ENCODE measurements around the gene ZNF48. TPM values are rescaled to one million over a fixed set of nuclear protein-coding genes. Genes with fewer than 3 reads are reported as not detected.
A peak's percentile ranks its signal among the peaks of the same experiment; 100 is the strongest.

The ZNF48 gene
- total RNA-seq, 2 donors from 2014 or later = 6.5 to 6.8 TPM

DNA sequence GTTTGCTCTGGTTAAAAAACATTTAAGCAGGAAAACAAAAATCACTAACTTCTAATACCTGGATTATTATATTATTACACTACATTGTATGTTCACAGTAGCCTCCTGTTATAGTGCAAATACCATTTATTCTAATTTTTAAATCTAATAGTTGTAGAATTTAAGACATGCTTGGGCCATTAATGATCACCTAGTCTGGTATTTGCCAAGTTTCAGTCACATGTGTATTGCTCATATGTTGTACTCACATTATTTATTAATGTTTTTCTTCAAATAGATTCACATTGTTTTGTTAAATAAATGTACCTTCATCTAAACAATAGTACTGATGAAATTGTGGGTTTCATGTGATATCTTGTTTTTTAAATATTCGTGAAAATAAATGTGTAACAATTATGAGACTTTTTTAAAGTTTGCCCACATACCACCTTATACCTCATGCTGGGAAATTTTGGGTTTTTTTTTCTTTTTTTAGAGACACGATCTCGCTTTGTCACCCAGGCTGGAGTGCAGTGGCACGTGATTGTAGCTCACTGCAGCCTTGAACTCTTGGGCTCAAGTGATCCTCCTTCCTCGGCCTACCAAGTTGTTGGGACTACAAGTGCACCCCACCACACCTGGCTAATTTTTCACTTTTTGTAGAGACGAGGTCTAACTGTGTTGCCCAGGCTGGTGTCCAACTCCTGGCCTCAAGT lies 18.0 kb downstream of the ZNF48 start:
- no peak overlapping the region for H3K27ac ChIP-seq
- no peak for TF ChIP-seq CTCF (IDR thresholded peaks at IDR 0.05)
- peaks cover 3% of the 10 kb centered on the region for H3K4me1 ChIP-seq
- no peak overlapping the region for H3K9ac ChIP-seq (ENCODE audit: low read depth in 2 of 2, low read length in 2 of 2)
- no peaks in the 10 kb centered on the region for H3K36me3 ChIP-seq
- H3K4me3 ChIP-seq = no peak overlapping the region
- no peaks in the 10 kb centered on the region for H3K27me3 ChIP-seq
- DNase-seq = no peak
- H3K9me3 ChIP-seq = no peaks in the 10 kb centered on the region
- intact Hi-C loops (cut with DNase I) = loop anchor here (10.0 kb wide), 1 partner anchor 318 kb away; the partner anchor contains the start of genes TBX6 and YPEL3

GRCh38 chr16:30414159-30414558 lies 18.9 kb downstream of the ZNF48 start:
- Histone ChIP-seq H3K9me3 (no peaks in the 10 kb centered on the region), H3K36me3 (no peaks in the 10 kb centered on the region), H3K4me3 (no peak overlapping the region), H3K9ac (ENCODE audit: low read depth in 2 of 2, low read length in 2 of 2) (no peak overlapping the region), H3K27me3 (no peaks in the 10 kb centered on the region), H3K27ac (no peak overlapping the region), H3K4me1 (peaks cover 3% of the 10 kb centered on the region)
- intact Hi-C loops (cut with DNase I) = loop anchor here (10.0 kb wide), 1 partner anchor 319 kb away; the partner anchor contains the start of genes TBX6 and YPEL3
- no peak for TF ChIP-seq CTCF (IDR thresholded peaks at IDR 0.05)
- DNase-seq = no peak

DNA sequence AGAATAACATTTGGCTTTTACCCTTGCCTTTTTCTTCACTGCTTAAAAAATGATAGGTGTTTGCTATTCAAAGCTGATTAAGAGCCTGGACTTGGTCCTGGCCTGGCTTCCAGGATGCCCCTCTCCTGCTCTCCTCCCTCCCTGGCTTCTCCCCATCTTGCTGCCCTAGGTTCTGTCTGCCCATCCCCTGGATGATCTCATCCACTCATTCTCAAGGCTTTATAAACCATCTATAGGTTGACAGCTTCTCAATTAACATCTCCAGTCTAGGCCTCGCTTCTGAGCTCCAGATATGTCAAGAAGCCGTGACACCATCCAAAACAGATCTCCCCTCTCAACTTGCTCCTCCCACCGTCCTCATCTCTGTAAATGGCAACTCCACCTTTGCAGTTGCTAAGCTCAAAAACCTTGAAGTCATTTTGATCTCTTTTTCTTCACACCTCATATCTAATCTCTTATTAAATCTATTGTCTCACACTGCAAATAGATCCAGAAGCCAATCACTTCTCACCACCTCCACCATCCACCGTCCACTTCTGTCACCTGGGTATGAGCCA lies 20.9 kb downstream of the ZNF48 start:
- no peak for DNase-seq
- intact Hi-C loops (cut with DNase I) = loop anchor here (10.0 kb wide), 1 partner anchor 321 kb away; the partner anchor contains the start of genes TBX6 and YPEL3
- no peaks in the 10 kb centered on the region for H3K36me3 ChIP-seq
- H3K27me3 ChIP-seq = no peaks in the 10 kb centered on the region
- H3K4me3 ChIP-seq = no peak overlapping the region
- no peaks in the 10 kb centered on the region for H3K9me3 ChIP-seq
- H3K9ac ChIP-seq (ENCODE audit: low read depth in 2 of 2, low read length in 2 of 2) = no peak overlapping the region
- peaks cover 3% of the 10 kb centered on the region for H3K4me1 ChIP-seq
- H3K27ac ChIP-seq = no peak overlapping the region
- TF ChIP-seq CTCF (IDR thresholded peaks at IDR 0.05) = no peak

- intact Hi-C loops (cut with DNase I) = loop anchor here (10.0 kb wide), 1 partner anchor 322 kb away; the partner anchor contains the start of genes TBX6 and YPEL3
- peak overlapping the region; percentile 51 to 84 for H3K9ac ChIP-seq (ENCODE audit: low read depth in 2 of 2, low read length in 2 of 2)
Observed at GRCh38 chr16:30416624-30417528, 21.7 kb downstream of the ZNF48 start.

More at GRCh38 chr16:30416624-30417528, 21.7 kb downstream of the ZNF48 start:
- H3K4me3 ChIP-seq = peak overlapping the region; percentile 52
- no peak for DNase-seq
- peaks cover 3% of the 10 kb centered on the region for H3K4me1 ChIP-seq
- TF ChIP-seq CTCF (IDR thresholded peaks at IDR 0.05) = no peak
- H3K27me3 ChIP-seq = no peaks in the 10 kb centered on the region
- H3K9me3 ChIP-seq = no peaks in the 10 kb centered on the region
- H3K36me3 ChIP-seq = no peaks in the 10 kb centered on the region
- peak overlapping the region; percentile 71 for H3K27ac ChIP-seq
